ENCODE measurements around the gene GIMAP4.
"Not testable (repeated sequence)": the region's sequence is repeated elsewhere in the genome, so short reads cannot be mapped to it uniquely, and the experiment has no call there.

Gene GIMAP4

DNA sequence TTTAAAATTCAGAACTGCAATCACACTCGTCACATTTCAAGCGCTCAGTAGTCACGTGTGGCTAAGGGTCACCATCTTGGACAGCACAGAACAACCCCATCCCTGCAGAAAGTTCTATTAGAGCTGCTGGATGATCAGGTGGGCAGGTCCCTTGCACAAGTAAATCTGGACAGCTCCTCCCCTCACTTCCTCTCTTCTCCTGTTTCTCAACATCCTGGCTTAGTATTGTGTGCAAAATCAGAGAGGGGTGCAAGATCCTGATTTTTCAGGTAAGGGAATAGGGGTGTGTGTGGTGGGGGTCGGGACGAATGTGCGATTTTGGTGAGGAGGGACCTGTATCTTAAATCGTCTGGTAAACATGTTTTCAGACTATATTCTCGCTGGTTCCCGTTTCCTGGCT, at the start of gene GIMAP4:
Gene GIMAP4, plus strand, starts transcription at position 222 of the 400 bp plus-strand sequence. CDS start 2,512 bp downstream, outside the sequence.
- DNase-seq (ENCODE audit: low read depth in 2 of 2) = no peak

DNA sequence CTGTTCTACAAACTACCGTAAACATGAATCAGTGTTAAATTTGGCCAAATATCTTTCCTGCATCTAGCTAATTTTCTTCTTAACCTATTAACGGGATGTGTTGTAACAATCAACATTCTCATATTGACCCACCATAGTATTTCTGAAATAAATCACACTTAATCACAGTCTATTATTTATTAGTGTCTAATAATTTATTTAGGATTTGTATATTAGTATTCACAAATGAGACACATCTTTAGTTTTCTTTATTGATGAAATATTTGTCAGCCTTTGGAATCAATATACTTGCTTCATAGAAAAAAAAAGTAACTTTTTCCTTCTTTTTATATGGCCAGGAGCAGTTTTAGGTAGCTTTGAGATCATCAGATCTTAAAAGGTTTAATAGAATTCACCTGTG, 47.9 kb upstream of the GIMAP4 start:
- no peak for DNase-seq (ENCODE audit: low read depth in 2 of 2)

DNA sequence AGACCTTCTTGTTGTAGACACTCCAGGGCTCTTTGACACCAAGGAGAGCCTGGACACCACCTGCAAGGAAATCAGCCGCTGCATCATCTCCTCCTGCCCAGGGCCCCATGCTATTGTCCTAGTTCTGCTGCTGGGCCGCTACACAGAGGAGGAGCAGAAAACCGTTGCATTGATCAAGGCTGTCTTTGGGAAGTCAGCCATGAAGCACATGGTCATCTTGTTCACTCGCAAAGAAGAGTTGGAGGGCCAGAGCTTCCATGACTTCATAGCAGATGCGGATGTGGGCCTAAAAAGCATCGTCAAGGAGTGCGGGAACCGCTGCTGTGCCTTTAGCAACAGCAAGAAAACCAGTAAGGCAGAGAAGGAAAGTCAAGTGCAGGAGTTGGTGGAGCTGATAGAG, 47.0 kb upstream of the GIMAP4 start:
- DNase-seq (ENCODE audit: low read depth in 2 of 2) = no peak

DNA sequence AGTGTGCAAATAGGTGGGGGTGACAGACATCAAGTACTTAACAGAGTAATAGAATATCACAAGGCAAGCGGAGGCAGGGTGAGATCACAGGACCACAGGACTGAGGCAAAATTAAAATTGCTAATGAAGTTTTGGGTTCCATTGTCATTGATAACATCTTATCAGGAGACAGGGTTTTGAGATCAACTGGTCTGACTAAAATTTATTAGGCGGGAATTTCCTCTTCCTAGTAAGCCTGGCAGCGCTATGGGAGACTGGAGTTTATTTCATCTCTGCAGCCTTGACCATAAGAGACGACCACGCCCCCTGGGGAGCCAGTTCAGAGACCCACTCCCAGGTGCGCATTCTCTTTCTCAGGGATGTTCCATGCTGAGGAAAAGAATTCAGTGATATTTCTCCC, 44.3 kb upstream of the GIMAP4 start:
- not testable (repeated sequence) for DNase-seq (ENCODE audit: low read depth in 2 of 2)

DNA sequence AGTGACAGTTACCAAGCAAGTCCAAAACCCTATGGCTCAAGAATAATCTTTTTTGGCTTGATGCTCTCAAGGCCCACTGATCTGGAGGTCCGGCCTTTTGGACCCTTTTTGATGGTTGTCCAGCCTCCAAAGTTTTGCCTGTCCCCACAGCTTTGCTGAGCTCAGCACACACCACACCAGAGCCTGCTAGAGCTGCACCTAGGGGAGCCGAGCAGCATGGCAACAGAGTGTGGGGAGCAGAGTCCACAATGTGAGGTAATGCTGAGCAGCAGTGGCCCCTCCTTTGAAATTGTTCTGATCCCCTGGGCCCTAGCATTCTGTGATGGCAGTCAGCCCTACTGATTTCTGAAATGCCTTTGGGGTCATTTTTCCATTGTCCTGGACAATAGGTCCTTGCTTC, 43.2 kb upstream of the GIMAP4 start:
- DNase-seq (ENCODE audit: low read depth in 2 of 2) = no peak

- DNase-seq (ENCODE audit: low read depth in 2 of 2) = no peak
Observed at GRCh38 chr7:150531704-150532103, 35.5 kb upstream of the GIMAP4 start.

- DNase-seq (ENCODE audit: low read depth in 2 of 2) = no peak
Observed at GRCh38 chr7:150538259-150538658, 28.9 kb upstream of the GIMAP4 start.

- DNase-seq (ENCODE audit: low read depth in 2 of 2) = no peak
Observed at GRCh38 chr7:150553163-150553562, 14.0 kb upstream of the GIMAP4 start.

- no peak for DNase-seq (ENCODE audit: low read depth in 2 of 2)
Observed at GRCh38 chr7:150556521-150557138, 10.6 kb upstream of the GIMAP4 start.

- DNase-seq (ENCODE audit: low read depth in 2 of 2) = no peak
Observed at GRCh38 chr7:150560486-150560885, 6.7 kb upstream of the GIMAP4 start.

- DNase-seq (ENCODE audit: low read depth in 2 of 2) = no peak
Observed at GRCh38 chr7:150562919-150563318, 4.3 kb upstream of the GIMAP4 start.

DNA sequence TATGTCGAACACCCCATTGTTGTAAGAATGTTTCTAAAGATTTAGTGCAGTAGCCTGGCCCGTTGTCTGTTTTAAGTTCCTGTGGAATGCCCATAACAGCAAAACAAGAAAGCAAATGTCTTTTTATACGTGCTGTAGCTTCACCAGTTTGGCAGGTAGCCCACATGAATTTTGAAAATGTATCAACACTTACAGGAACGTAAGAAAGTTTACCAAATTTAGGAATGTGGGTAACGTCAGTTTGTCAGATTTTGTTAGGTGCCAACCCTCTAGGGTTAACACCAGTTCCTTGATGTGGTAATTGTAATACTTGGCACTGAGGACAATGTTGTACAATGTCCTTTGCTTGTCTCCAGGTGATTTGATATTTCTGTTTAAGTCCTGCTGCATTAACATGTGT, 3.2 kb upstream of the GIMAP4 start:
- DNase-seq (ENCODE audit: low read depth in 2 of 2) = no peak

GRCh38 chr7:150564566-150564965, 2.6 kb upstream of the GIMAP4 start:
- DNase-seq (ENCODE audit: low read depth in 2 of 2) = no peak

GRCh38 chr7:150565239-150565638, 2.0 kb upstream of the GIMAP4 start:
- DNase-seq (ENCODE audit: low read depth in 2 of 2) = no peak

- DNase-seq (ENCODE audit: low read depth in 2 of 2) = no peak
Observed at GRCh38 chr7:150566123-150566522, 1.1 kb upstream of the GIMAP4 start.

- DNase-seq (ENCODE audit: low read depth in 2 of 2) = no peak
Observed at GRCh38 chr7:150566572-150566971, 618 bp upstream of the GIMAP4 start.

DNA sequence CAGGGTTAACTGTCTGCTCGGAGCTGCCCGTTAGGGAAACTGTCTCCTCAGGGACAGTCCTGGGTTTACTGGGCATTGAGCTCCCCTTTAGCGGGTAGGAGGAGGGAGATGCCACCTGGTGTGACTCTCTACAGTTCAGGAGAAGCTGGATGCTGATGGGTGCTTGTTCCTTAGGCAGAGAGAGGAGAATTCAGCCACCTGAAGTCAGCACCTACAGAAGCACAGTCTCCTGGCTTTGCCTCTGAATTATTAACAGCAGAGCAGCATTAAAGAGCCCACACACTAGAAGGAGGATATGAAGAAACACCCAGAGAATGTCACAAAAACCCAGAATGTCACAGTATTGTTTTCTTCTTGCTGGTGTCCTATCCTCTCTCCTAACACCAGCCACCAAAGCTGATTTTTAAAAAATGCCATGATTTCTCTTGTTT, 696 bp downstream of the GIMAP4 start:
- DNase-seq (ENCODE audit: low read depth in 2 of 2) = no peak

- no peak for DNase-seq (ENCODE audit: low read depth in 2 of 2)
Observed at GRCh38 chr7:150568714-150569113, 1.5 kb downstream of the GIMAP4 start.

DNA sequence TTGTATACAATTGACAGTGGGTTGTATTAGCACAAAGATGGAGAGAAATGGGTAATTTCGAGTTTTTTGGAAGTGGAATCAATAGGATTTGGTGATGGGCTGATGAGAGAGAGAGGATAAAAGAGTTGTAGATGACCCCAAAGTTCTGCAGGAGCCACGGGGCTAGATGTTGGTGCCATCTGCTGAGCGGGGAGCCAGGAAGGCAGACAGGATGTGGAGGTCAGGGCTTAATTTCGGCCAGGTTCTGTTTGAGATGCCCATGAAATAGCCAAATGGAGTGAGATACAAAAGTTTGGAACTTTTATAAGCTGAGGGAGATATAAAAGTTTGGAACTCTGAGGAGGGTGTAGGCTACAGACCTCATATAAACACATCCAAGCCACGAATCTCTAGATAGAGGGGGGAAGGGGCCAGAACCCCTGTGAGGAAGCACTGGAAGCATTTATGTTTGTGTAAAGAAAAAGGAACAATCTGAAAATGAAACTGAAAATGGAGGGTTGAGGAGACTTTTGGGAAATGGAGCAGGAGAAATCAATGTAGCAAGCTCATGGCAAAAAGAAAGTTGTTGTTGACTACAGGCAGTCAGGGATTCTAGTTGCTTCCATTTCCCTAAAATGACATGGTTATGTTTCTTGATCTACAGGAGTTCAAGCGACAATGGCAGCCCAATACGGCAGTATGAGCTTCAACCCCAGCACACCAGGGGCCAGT, 2.2 kb downstream of the GIMAP4 start:
- no peak for DNase-seq (ENCODE audit: low read depth in 2 of 2)

GRCh38 chr7:150570556-150571465, 3.6 kb downstream of the GIMAP4 start:
- DNase-seq (ENCODE audit: low read depth in 2 of 2) = no peak

DNA sequence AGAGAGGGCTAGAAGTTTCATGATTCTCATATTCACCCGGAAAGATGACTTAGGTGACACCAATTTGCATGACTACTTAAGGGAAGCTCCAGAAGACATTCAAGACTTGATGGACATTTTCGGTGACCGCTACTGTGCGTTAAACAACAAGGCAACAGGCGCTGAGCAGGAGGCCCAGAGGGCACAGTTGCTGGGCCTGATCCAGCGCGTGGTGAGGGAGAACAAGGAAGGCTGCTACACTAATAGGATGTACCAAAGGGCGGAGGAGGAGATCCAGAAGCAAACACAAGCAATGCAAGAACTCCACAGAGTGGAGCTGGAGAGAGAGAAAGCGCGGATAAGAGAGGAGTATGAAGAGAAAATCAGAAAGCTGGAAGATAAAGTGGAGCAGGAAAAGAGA, 5.3 kb downstream of the GIMAP4 start:
- DNase-seq (ENCODE audit: low read depth in 2 of 2) = no peak

- DNase-seq (ENCODE audit: low read depth in 2 of 2) = not testable (repeated sequence)
Observed at GRCh38 chr7:150579979-150580637, 12.9 kb downstream of the GIMAP4 start.

Data from stimulated activated CD4-positive, alpha-beta T cell treated with anti-CD3 and anti-CD28 coated beads, Interleukin-1b, Interleukin-23, amount 100 ng/mL, for 1 hour (primary cell).